MM.1S (cell line): ENCODE data around the gene RNF130.

ENCODE experiments used
- DNase-seq: peaks from one replicate; pipeline ENCODE4 v3.0.0-alpha.2; 2015
- H2AFZ ChIP-seq: fragments of 300-600 bp; sonication (generic); 2 replicates; pipeline ENCODE4 v1.6.0; 2016; ENCODE audit warnings: antibody characterized with exemption, low read length
- H3F3A ChIP-seq: fragments of 300-600 bp; sonication (generic); 2 replicates; pipeline ENCODE4 v1.6.1; 2016; ENCODE audit warnings: mild to moderate bottlenecking, antibody characterized with exemption, low read length, moderate library complexity, mixed read lengths; ENCODE audit not compliant: insufficient read depth
- H3K27ac ChIP-seq: fragments of 300-600 bp; sonication (generic); 2 replicates; pipeline ENCODE4 v1.5.1; 2016; ENCODE audit warnings: mild to moderate bottlenecking, low read length
- H3K27me3 ChIP-seq: fragments of 300-600 bp; sonication (generic); replicated peaks from 2 replicates; pipeline ENCODE4 v1.6.0; 2016; ENCODE audit warnings: low read length; ENCODE audit not compliant: insufficient read depth
- H3K36me3 ChIP-seq: fragments of 300-600 bp; sonication (generic); replicated peaks from 2 replicates; pipeline ENCODE4 v1.6.1; 2016; ENCODE audit warnings: mild to moderate bottlenecking, low read length, mixed read lengths; ENCODE audit not compliant: insufficient read depth
- H3K4me1 ChIP-seq: fragments of 300-600 bp; sonication (generic); 2 replicates; pipeline ENCODE4 v1.6.1; 2016; ENCODE audit warnings: low read length, mixed read lengths
- H3K4me2 ChIP-seq: fragments of 300-600 bp; sonication (generic); 2 replicates; pipeline ENCODE4 v1.6.0; 2016; ENCODE audit warnings: low read depth, low read length
- H3K4me3 ChIP-seq: fragments of 300-600 bp; sonication (generic); 2 replicates; pipeline ENCODE4 v1.5.1; 2016; ENCODE audit warnings: low read length, mixed read lengths
- H3K79me2 ChIP-seq: fragments of 300-600 bp; sonication (generic); 2 replicates; pipeline ENCODE4 v1.6.1; 2016; ENCODE audit warnings: mixed run types, low read length, mixed read lengths
- H3K9ac ChIP-seq: fragments of 300-600 bp; sonication (generic); 2 replicates; pipeline ENCODE4 v1.6.1; 2016; ENCODE audit warnings: low read length, mixed read lengths
- H3K9me2 ChIP-seq: fragments of 300-600 bp; sonication (generic); replicated peaks from 2 replicates; pipeline ENCODE4 v1.6.1; 2016; ENCODE audit warnings: mild to moderate bottlenecking, low read length, mixed read lengths; ENCODE audit not compliant: insufficient read depth
- H3K9me3 ChIP-seq: fragments of 300-600 bp; sonication (generic); replicated peaks from 2 replicates; pipeline ENCODE4 v1.6.1; 2016; ENCODE audit warnings: mild to moderate bottlenecking, low read length, mixed read lengths; ENCODE audit not compliant: insufficient read depth
- H4K20me1 ChIP-seq: fragments of 300-600 bp; sonication (generic); 2 replicates; pipeline ENCODE4 v1.6.1; 2016; ENCODE audit warnings: mild to moderate bottlenecking, low read length, moderate library complexity, mixed read lengths; ENCODE audit not compliant: insufficient read depth
- CTCF ChIP-seq: fragments of 300-600 bp; sonication (generic); IDR thresholded peaks from 2 replicates; pipeline ENCODE4 v1.5.1; 2016; ENCODE audit warnings: antibody characterized with exemption, low read length, mixed read lengths
- EZH2 ChIP-seq: fragments of 300-600 bp; sonication (generic); optimal IDR thresholded peaks from 2 replicates; pipeline ENCODE3; 2017; ENCODE audit warnings: low read depth, mild to moderate bottlenecking, antibody characterized with exemption, low read length, mixed read lengths
- EZH2phosphoT487 ChIP-seq: fragments of 300-600 bp; sonication (generic); IDR thresholded peaks from 2 replicates; pipeline ENCODE4 v1.6.1; 2018; ENCODE audit warnings: antibody characterized with exemption, low read length

RNF130 gene

DNA sequence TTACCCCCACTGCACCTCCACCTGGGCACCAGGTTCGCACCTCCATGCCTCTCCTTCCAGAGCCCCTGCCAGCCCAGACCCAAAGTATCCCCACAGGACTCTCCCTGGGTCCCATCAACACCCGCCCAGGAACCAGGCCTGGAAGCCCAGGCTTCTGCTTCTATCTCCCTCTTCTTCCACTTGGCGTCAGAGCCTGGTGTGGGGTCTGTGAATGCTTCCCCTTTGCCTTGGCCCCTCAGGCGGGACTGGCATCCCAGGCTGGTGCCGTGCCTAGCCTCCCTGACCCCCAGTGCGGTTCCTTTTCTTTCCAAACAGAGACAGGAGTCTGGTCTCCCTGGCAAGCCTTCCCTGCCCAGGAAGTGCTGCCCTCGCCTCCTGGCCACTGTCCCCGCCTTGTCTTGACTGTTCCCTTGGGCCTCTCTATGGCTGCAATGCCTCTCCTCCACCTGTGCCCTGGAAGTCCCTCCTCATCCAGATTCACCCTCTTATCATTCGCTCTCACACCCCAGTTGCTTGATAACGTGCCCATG lies 156.1 kb downstream of the RNF130 start:
- Histone ChIP-seq H3K9ac (no peak overlapping the region), H3F3A (no peaks in the 10 kb centered on the region), H3K4me3 (no peak overlapping the region), H3K27me3 (no peaks in the 10 kb centered on the region), H4K20me1 (no peaks in the 10 kb centered on the region), H3K4me1 (no peaks in the 10 kb centered on the region), H3K9me3 (no peaks in the 10 kb centered on the region), H3K9me2 (no peaks in the 10 kb centered on the region), H3K4me2 (no peak overlapping the region), H3K36me3 (no peaks in the 10 kb centered on the region), H2AFZ (no peak overlapping the region), H3K27ac (no peak overlapping the region), H3K79me2 (no peaks in the 10 kb centered on the region)
- no peak for DNase-seq
- no peak for TF ChIP-seq CTCF
- TF ChIP-seq EZH2phosphoT487 = no peak
- no peak for TF ChIP-seq EZH2

DNA sequence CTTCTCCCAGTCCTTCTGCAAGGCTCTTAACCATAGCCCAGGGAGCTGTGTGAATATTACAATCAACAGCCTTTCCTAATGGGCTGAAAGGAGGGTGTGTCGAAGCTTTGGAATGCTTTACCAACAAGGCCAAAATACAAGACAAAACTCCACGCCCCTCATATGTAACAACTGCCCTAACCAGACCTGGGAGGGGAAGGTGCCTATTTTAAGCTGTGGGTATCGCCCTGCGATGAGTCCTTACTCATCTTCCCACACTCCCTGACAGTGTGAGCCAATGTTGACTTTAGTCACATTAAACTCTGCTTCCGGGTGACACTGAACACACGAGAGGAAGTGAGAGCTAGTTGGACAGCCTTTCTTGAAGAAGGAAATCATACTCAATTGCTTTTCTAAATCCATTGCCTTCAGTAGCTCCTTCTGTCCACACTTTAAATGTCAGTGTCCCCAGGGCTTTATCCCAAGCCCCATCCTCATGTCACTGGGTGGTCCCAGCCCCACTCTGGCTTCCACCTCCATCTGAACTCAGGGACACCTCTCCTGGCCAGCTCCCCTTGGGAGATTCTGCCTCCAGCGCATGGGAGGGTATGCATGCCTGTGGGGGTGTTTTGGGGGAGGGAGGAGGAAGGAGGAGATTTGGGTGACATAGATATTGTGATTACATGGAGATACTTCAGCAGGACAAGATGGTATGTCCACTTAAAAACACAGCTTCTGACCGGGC lies 157.4 kb downstream of the RNF130 start:
- Histone ChIP-seq H3K27ac (no peak overlapping the region), H3K9me3 (no peaks in the 10 kb centered on the region), H3K4me3 (no peak overlapping the region), H3K27me3 (no peaks in the 10 kb centered on the region), H3K4me2 (no peak overlapping the region), H3F3A (no peaks in the 10 kb centered on the region), H3K4me1 (no peaks in the 10 kb centered on the region), H3K9ac (no peak overlapping the region), H3K79me2 (no peaks in the 10 kb centered on the region), H4K20me1 (no peaks in the 10 kb centered on the region), H3K9me2 (no peaks in the 10 kb centered on the region), H3K36me3 (no peaks in the 10 kb centered on the region), H2AFZ (peak overlapping the region; percentile 17; the same call in 1 of the 2 replicates)
- no peak for DNase-seq
- TF ChIP-seq EZH2phosphoT487 (no peak), EZH2 (no peak), CTCF (no peak)

- no peaks in the 10 kb centered on the region for H3K9me3 ChIP-seq
- no peak overlapping the region for H3K9ac ChIP-seq
- H3K27me3 ChIP-seq = no peaks in the 10 kb centered on the region
- no peak overlapping the region for H3K4me3 ChIP-seq
- H4K20me1 ChIP-seq = no peaks in the 10 kb centered on the region
- H3K4me1 ChIP-seq = no peaks in the 10 kb centered on the region
- no peaks in the 10 kb centered on the region for H3K79me2 ChIP-seq
- H2AFZ ChIP-seq = 0 out of 2 replicates have a peak overlapping the region, but pooled peaks have one; percentile 17
- no peaks in the 10 kb centered on the region for H3K36me3 ChIP-seq
- H3K27ac ChIP-seq = no peak overlapping the region
- TF ChIP-seq EZH2phosphoT487 = no peak
- TF ChIP-seq CTCF = no peak
- TF ChIP-seq EZH2 = no peak
- no peak overlapping the region for H3K4me2 ChIP-seq
- no peaks in the 10 kb centered on the region for H3F3A ChIP-seq
- H3K9me2 ChIP-seq = no peaks in the 10 kb centered on the region
- no peak for DNase-seq
These were observed 158.1 kb downstream of the RNF130 start for GRCh38 chr5:179913461-179913860.
